H7 (cell line): ENCODE results near the gene IRGQ. TPM values are rescaled to one million over a fixed set of nuclear protein-coding genes. Genes with fewer than 3 reads are reported as not detected.

ENCODE experiments used
- DNase-seq: peaks from one replicate; pipeline ENCODE4 v3.0.0; 2012
- H3K27me3 ChIP-seq: 2 replicates; pipeline ENCODE4 v1.6.0; 2011; ENCODE audit warnings: mild to moderate bottlenecking, low read length; ENCODE audit not compliant: control insufficient read depth, insufficient read depth
- H3K36me3 ChIP-seq: replicated peaks from 2 replicates; pipeline ENCODE4 v1.5.1; 2011; ENCODE audit warnings: low read length; ENCODE audit not compliant: control insufficient read depth, insufficient read depth
- H3K4me3 ChIP-seq: 2 replicates; pipeline ENCODE4 v1.5.1; 2011; ENCODE audit warnings: low read depth, mild to moderate bottlenecking, control low read depth, low read length, moderate library complexity; ENCODE audit not compliant: insufficient read depth
- total RNA-seq: library from RNA; depleted of rRNA; stranded (reverse); fragments of >200 nt; shearing (Covaris generic); gene quantifications from 2 replicates; pipeline ENCODE4 v1.2.3, GENCODE V29; 2014

Gene IRGQ
- total RNA-seq, 1 experiment from 2014 or later: 16.5 TPM

DNA sequence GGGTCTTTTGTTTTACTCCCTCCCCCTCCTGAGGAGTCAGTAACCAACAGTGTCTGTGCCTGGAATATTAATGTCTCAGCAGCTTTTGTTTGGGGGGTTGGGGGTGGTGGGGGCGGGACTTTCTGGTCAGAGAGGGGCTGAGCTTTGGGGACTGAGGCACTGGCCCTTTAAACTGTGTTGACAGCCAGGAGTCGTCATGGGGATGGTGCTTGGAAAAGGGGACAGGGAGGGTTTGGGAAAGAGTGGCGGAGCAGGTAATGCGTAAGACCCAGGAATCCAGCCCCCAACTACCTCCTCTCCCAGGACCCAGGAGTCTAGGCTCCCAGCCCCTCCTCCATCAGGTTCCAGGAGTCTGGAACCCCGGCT is 38.6 kb upstream of the IRGQ start:
- peak; percentile 69 for DNase-seq
- Histone ChIP-seq H3K4me3 (peak overlapping the region; percentile 53), H3K36me3 (no peaks in the 10 kb centered on the region), H3K27me3 (peaks cover 33% of the 10 kb centered on the region)

DNA sequence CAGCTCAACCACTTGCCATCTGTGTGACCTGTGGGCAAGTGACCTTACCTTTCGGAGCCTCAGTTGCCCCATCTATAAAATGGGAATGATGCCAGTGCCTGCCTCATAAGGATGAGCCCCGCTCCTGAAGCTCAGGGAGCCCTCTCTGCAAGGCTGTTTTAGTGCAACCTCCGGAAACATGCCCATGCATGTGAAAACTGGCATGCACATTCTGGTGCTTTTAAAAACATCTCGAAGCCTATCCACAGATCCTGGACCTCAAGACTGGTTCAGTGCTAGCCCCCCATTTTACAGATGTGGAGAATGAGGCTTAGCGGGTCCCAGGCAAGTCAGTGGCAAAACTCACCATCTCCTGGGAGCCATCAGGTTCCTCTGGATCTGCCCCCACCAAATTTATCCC is 38.1 kb upstream of the IRGQ start:
- no peak for DNase-seq
- Histone ChIP-seq H3K4me3 (no peak overlapping the region), H3K27me3 (peaks cover 30% of the 10 kb centered on the region), H3K36me3 (no peaks in the 10 kb centered on the region)

DNA sequence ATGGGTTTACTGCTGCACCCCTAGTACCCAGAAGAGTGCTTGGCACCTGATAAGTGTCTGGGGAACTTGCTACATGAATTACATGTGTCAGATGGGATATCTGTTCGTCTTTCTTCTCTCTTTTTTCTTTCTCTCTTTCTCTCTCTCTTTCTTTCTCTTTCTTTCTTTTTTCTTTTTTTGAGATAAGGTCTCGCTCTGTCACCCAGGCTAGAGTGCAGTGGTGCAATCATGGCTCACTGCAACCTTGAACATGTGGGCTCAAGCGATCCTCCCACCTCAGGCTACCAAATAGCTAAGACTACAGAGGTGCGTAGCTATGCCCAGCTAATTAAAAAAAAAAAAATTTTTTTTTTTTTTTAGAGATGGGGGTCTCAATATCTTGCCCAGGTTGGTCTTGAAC is 37.6 kb upstream of the IRGQ start:
- DNase-seq: no peak
- Histone ChIP-seq H3K4me3 (no peak overlapping the region), H3K27me3 (peaks cover 27% of the 10 kb centered on the region), H3K36me3 (no peaks in the 10 kb centered on the region)

DNA sequence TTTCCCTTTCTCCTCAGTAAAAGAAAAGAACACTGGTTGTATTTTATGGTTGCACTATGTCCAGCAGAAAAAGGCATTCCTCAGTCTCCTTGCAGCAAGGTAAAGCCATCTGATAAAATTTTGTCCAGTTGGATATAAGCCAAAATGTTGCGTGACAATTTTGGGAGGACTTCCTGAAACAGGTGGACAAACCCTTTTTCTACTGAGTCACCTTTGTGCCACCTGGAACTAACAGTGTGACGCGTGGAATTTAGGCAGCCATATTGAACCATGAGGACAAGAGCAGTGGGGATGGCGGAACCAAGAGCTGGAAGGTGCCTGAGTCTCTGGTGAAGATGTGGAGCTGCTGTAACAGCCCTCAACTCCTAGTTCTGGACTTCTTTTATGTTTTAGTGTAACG is 35.6 kb upstream of the IRGQ start:
- DNase-seq: no peak
- Histone ChIP-seq H3K27me3 (peaks cover 18% of the 10 kb centered on the region; the same call in 1 of the 2 replicates), H3K4me3 (no peak overlapping the region), H3K36me3 (no peaks in the 10 kb centered on the region)

DNA sequence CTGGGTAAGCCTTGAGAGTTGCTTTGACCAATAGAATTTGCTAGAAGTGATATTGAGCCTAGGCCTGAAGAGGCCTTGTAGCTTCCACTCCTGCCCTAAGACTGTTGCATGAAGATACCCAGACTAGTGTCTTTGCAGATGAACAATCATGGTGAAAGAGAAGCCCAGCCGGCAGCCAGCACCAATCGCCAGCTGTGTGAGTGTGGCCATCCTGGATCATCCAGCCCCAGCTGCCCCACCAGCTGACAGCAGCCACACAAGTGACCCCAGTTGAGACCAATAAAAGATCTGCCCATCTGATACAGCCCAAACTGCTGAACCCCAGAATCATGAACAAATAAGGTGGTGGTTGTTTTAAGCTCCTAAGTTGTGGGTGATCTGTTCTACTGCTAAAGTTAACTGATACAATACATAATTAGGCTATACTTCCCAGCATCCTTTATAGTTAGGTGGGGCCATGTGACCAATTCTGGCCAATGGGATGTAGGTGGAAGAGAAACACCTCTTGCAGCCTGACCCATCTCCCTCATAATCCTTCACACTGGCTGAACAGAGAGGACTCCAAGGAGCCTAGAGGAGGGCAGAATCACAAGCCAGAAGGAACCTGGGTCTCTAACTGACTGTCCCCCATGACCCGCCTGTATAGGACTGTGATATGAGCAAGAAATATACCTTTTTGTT is 32.9 kb upstream of the IRGQ start:
- DNase-seq: no peak
- H3K4me3 ChIP-seq: no peak overlapping the region

DNA sequence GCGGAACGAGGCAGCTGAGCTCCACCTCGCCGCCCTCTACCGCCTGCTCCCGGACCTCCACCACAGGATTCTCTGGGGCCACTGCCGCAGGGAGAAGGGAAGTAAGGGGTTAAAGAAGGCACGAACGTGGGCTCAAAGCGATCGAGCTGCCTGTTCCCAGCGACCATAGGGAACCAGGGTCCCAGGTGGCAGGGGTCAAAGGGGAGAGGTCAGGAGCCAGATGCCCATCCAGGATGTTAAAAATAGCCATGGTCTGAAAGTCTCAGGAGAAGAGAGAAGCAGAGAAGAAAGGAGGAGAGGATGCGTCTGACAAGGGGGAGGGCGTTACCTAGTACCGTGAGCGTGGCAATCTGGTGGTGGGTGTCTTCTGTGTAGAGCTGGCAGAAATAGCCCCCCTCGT is 30.9 kb upstream of the IRGQ start:
- 0 out of 2 replicates have a peak, but pooled peaks cover 1% of the 10 kb centered on the region for H3K36me3 ChIP-seq
- peaks cover 14% of the 10 kb centered on the region; the same call in 1 of the 2 replicates for H3K27me3 ChIP-seq
- DNase-seq: no peak
- no peak overlapping the region for H3K4me3 ChIP-seq

More for the DNA sequence above, 32.9 kb upstream of the IRGQ start:
- Histone ChIP-seq H3K27me3 (peaks cover 14% of the 10 kb centered on the region; the same call in 1 of the 2 replicates), H3K36me3 (no peaks in the 10 kb centered on the region)

DNA sequence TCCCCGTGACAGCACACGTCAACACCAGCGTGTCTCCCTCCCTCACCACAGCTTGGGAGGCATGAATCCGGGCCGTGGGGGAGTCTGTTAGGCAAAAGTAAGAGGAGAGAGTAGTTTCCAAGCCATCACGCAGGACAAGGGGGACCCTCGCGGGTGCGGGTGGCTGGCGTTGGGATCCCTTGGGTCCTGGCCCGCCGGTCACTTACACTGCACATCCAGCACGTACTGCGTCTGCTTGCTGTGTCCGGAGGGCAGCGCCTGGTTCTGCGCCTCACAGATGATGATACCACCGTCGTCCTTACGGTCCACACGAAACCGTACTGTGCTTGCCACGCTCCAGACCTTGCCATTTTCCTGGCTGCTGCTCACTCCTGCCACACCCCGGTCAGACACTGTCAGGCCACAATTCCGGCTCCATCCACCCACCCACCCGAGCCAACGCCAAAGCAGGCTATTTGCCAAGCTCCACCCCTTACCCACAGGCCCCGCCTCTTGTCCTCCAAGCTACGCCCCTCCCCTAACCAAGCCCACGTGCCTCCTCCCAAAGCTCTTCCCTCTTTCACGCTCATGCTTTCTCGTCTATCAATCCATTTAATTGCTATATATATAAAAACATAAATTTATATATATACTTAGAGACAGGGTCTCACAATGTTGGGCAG is 30.1 kb upstream of the IRGQ start:
- DNase-seq: peak; percentile 92
- Histone ChIP-seq H3K4me3 (no peak overlapping the region), H3K36me3 (0 out of 2 replicates have a peak, but pooled peaks cover 1% of the 10 kb centered on the region), H3K27me3 (peaks cover 14% of the 10 kb centered on the region; the same call in 1 of the 2 replicates)

DNA sequence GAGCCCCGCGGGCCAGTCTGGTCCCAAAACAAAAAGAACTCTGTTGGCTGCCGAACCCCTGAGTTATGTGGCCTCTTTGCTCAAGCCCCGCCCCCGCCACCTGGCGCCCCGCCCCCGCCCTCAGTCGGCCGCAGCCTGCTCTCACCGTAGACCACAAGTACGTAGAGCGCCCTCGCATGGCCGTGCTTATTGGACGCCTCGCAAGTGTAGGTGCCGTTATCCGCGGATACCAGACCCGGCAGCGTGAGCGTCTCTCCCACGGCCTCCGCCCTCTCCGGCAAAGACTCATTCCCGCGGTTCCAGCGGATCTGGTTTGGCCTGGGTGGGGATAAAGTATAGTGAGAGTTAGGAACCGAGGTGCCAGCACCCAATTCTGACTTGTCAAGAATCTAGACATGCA is 29.0 kb upstream of the IRGQ start:
- H3K27me3 ChIP-seq: peaks cover 14% of the 10 kb centered on the region; the same call in 1 of the 2 replicates
- no peak overlapping the region for H3K4me3 ChIP-seq
- DNase-seq: peak; percentile 97
- H3K36me3 ChIP-seq: 0 out of 2 replicates have a peak, but pooled peaks cover 1% of the 10 kb centered on the region

DNA sequence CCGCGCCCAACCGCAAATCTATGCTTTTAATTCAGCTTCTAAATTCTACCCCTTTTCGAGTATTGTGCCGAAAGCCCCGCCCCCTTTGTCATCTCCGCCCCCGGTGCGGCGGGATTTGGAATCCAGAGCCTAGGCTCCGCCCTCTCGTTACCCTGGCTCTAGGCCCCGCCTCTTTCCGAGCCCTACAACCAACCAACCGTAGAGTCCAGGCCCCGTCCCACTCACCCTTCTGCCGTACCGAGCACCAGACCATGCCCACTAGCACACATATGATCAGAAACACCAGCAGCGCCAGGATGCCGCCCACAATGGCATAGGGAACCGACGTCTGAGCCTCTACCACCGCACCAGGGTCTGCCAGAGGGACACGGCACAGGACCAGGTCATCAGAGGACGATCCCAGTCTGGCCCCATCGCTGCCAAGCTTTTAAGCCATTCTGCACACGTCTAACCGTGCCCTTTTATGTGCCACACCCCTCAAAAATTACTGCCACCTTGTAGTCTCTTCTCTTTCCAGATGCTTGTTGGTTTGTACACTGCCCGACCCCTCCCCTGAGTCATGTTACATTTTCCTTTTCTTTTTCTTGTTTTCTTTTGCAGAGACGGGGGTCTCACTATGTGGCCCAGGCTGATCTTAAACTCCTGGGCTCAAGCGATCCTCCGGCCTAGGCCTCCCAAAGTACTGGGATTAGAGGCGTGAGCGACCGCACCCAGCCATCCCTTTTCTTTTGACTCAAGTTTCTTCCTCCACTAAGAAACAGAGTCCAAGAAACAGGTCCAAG is 28.1 kb upstream of the IRGQ start:
- H3K4me3 ChIP-seq: peak overlapping the region; percentile 28

DNA sequence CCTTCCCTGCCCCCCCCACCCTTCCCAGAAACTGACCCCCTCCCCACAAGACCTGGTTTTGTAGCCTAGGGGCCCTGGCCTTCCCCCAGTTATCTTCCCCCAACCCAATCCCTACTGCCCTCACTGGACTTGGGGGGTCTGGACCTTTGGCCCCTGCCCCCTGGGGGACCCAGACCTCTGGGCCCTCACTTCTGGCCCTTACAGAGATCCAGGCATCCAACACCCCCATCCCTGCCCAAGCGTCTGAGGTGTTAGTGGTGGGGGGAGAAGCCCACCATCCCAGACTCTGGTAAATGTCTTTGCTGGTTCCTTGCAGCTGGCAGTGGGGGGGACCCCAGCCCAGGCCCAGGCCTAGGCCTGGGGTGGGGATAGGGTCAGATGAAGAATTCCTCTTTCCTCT is 27.0 kb upstream of the IRGQ start:
- H3K36me3 ChIP-seq: 0 out of 2 replicates have a peak, but pooled peaks cover 1% of the 10 kb centered on the region
- no peak for DNase-seq
- peaks cover 12% of the 10 kb centered on the region; the same call in 1 of the 2 replicates for H3K27me3 ChIP-seq
- no peak overlapping the region for H3K4me3 ChIP-seq

More for the DNA sequence above, 28.1 kb upstream of the IRGQ start:
- peak; percentile 95 for DNase-seq
- Histone ChIP-seq H3K27me3 (peaks cover 14% of the 10 kb centered on the region; the same call in 1 of the 2 replicates), H3K36me3 (0 out of 2 replicates have a peak, but pooled peaks cover 1% of the 10 kb centered on the region)

DNA sequence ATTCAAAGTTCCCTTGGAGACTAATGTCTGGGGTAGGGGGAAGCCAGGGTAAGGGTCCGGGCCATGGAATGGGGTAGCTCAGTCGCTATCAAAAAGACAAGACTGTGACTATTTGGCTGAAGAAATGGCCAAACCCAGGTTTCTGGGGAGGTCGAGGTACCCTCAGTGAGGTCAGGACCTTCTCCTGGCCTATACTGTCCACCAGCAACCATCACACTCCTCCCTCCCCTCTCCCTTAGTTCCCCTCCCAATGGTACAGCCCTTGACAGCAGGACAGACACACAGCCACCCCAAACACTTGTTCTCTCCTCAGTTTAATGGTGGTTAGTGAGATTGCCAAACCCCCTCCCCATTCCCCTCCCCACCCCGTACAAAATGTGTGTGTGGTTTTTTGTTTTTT is 26.1 kb upstream of the IRGQ start:
- H3K36me3 ChIP-seq: 0 out of 2 replicates have a peak, but pooled peaks cover 1% of the 10 kb centered on the region
- no peak overlapping the region for H3K4me3 ChIP-seq
- no peak for DNase-seq
- H3K27me3 ChIP-seq: peaks cover 5% of the 10 kb centered on the region; the same call in 1 of the 2 replicates

DNA sequence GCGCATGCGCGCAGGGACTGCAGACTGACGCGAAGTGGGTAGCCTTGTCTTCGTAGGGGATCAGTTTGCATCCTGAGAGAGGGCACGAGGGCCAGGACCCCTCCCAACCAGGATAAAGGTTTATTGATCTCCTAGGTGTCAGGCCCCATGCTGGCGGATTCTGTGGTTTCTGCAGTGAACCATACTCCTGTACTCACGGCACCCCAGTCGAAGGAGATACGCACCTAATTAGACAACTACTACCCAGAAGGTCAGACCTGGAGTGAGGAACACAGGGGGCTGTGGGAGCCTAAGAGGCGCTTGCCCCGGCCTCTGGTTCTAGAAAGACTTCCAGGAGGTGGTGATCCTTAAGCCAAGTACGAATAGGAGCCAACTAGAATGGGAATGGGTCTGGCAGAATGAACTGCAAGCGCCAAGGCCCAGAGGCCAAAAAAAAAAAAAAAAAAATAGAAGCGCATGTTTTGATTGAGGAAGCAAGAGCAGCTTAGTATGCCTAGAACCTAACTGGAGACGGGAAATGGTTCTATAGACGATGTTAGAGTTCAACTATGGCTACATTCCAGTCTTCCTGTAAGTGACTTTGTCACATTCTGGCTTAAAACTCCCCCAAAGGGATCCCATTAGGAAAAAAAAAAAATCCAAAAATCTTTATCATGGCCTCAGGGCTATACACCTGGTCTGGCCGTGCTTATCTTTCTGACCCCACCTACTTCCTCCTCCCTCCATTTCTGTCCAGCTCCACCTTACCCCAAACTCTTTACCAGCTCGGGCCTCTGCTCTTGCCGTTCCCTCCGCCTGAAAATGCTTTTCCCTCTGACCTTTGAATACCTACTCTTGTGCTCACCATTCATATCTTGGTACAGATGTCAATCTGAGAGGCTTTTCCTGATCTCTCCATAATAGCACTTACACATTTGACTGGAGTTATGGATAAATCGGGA is 24.4 kb upstream of the IRGQ start:
- Histone ChIP-seq H3K36me3 (0 out of 2 replicates have a peak, but pooled peaks cover 1% of the 10 kb centered on the region), H3K4me3 (peak overlapping the region; percentile 73), H3K27me3 (no peaks in the 10 kb centered on the region)
- no peak for DNase-seq

DNA sequence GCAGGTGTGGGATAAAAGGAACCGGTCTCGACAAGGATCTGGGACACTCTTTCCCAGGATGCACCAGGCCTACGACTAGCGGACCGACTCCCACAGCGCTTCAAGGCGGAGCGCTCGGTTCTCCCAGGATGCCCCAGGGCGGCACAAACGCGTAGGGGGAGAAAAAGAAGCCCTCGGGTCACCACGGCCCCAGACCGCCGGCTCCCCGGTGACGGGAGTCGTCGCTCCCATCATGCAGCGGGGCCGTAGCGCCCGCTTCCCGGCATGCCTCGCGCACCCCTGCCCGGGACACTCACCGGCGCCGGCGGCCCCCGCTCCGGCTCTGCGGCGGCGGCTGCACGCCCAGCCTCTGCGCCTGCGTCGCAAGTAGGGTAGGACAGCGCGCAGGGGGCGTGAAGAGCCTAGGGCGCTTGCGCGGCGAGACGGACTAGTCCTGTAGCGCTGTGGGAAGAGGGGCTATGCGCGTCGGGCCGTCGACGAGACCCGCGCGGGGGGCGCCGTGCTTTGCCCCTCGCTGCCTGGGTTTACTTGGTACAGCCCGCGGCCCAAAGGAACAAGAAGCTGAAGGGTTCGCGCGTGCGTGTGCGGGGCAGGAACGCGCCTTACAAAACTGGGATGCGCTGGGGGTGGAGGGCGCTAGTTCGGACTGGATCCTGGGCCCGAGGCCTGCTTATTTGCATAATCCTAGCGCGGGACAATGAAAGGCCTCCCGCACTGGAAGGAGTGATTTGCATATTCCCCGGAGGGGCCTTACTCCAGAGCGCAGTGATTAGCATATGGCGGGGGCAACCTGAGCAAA is 23.5 kb upstream of the IRGQ start, which contains the start of gene ZNF428:
Gene ZNF428, minus strand, starts transcription at position 368 of the 799 bp plus-strand sequence. CDS start 5,325 bp downstream, outside the sequence.
- peak; percentile 96 for DNase-seq
- Histone ChIP-seq H3K36me3 (0 out of 2 replicates have a peak, but pooled peaks cover 1% of the 10 kb centered on the region), H3K4me3 (peak within 1 kb of the TSS; percentile 73), H3K27me3 (no peaks in the 10 kb centered on the region)
